T-cell (primary cell): Measurements from ENCODE around the gene NUDT8. TPM values are rescaled to one million over a fixed set of nuclear protein-coding genes. Genes with fewer than 3 reads are reported as not detected.

Experiments used
- ATAC-seq, 4 experiments: fragments of 200-7000 bp in 3 of 4; fragments of 150-1000 bp in 1 of 4; cut with Tn5 transposase; replicated peaks in 1 of 4; 1 replicate in 3 of 4; 2 replicates in 1 of 4; pipeline ENCODE4 v1.10.0; 2021; ENCODE audit warnings: moderate library complexity in 3 of 4, mild to moderate bottlenecking in 2 of 4, moderate number of reproducible peaks in 1 of 4
- CTCF ChIA-PET, 2 donors: fragments of 300-600 bp; sonication (Branson Sonifier 250); formaldehyde crosslinking; loops; one replicate each; lab custom pipeline; 2022; ENCODE audit warnings: antibody characterized with exemption in 2 of 2; lab: Charles Lee
- POLR2A ChIA-PET, 2 donors: fragments of 300-600 bp; sonication (Branson Sonifier 250); formaldehyde crosslinking; loops; one replicate each; lab custom pipeline; 2022; ENCODE audit warnings: antibody characterized with exemption in 2 of 2; lab: Charles Lee
- DNase-seq, 35 experiments: peaks; one replicate each; pipeline versions ENCODE4 v3.0.0 to v3.0.0-alpha.2; 2013 to 2023
- H3K27ac ChIP-seq: one replicate; pipeline ENCODE4 v1.5.1; 2013; ENCODE audit warnings: low read length
- H3K27me3 ChIP-seq, 2 experiments: replicated peaks in 1 of 2; 1 replicate in 1 of 2; 2 replicates in 1 of 2; pipeline versions ENCODE4 v1.6.1 to v1.7.0; 2013; ENCODE audit warnings: low read length in 1 of 2, mixed read lengths in 1 of 2; ENCODE audit not compliant: control insufficient read depth in 2 of 2, insufficient read depth in 2 of 2; ENCODE audit errors: extremely low read depth in 1 of 2
- H3K36me3 ChIP-seq, 2 donors: 1 replicate in 1 of 2; 2 replicates in 1 of 2; pipeline versions ENCODE4 v1.6.1 to v1.7.0; 2013; ENCODE audit warnings: low read length in 1 of 2; ENCODE audit not compliant: control insufficient read depth in 2 of 2, insufficient read depth in 1 of 2; ENCODE audit errors: extremely low read depth in 1 of 2
- H3K4me1 ChIP-seq, 2 experiments: 1 replicate in 1 of 2; 2 replicates in 1 of 2; pipeline versions ENCODE4 v1.6.1 to v1.7.0; 2013; ENCODE audit warnings: low read length in 2 of 2, mixed read lengths in 1 of 2; ENCODE audit not compliant: insufficient read depth in 2 of 2, control insufficient read depth in 1 of 2; ENCODE audit errors: extremely low read depth in 1 of 2
- H3K4me3 ChIP-seq, 2 donors: 1 replicate in 1 of 2; 2 replicates in 1 of 2; pipeline versions ENCODE4 v1.5.1 to v1.7.0; 2013; ENCODE audit warnings: mild to moderate bottlenecking in 2 of 2, low read length in 1 of 2, moderate library complexity in 1 of 2; ENCODE audit not compliant: control insufficient read depth in 1 of 2; ENCODE audit errors: extremely low read depth in 1 of 2
- H3K9me3 ChIP-seq: 2 replicates; pipeline ENCODE4 v1.7.0; 2013
- H3K27ac Mint-ChIP-seq, 2 donors: one replicate each; pipeline ENCODE4 v1.8.0; 2020 to 2021; ENCODE audit warnings: mild to moderate bottlenecking in 2 of 2, mixed read lengths in 2 of 2
- H3K27me3 Mint-ChIP-seq, 2 donors: one replicate each; pipeline ENCODE4 v1.8.0; 2021 to 2022; ENCODE audit warnings: mixed read lengths in 2 of 2
- H3K36me3 Mint-ChIP-seq: one replicate; pipeline ENCODE4 v1.8.0; 2021; ENCODE audit warnings: mixed read lengths
- H3K4me1 Mint-ChIP-seq, 3 donors: one replicate each; pipeline ENCODE4 v1.8.0; 2020 to 2022; ENCODE audit warnings: mixed read lengths in 3 of 3, mild to moderate bottlenecking in 1 of 3
- H3K4me3 Mint-ChIP-seq, 3 donors: one replicate each; pipeline ENCODE4 v1.8.0; 2020 to 2022; ENCODE audit warnings: mild to moderate bottlenecking in 3 of 3, mixed read lengths in 3 of 3, moderate library complexity in 3 of 3
- H3K9me3 Mint-ChIP-seq, 3 donors: one replicate each; pipeline ENCODE4 v1.8.0; 2020 to 2022; ENCODE audit warnings: mixed read lengths in 3 of 3
- WGBS: methylation state at CpG from one replicate; pipeline ENCODE4 v1.1.5; 2013; ENCODE audit warnings: missing lambda C conversion rate; ENCODE audit not compliant: insufficient coverage; 5-methylcytosine and 5-hydroxymethylcytosine counted together
- total RNA-seq, 35 experiments: library from RNA in 6 of 35; stranded (reverse) in 6 of 35; fragments of 120-200 nt in 1 of 35; gene quantifications; one replicate each; pipeline versions ENCODE4 v1.2.1 to v1.2.4 and lab custom pipeline; 2013 to 2026

The NUDT8 gene
- total RNA-seq, 5 donors from 2014 or later (not counting 1 experiment from before 2014, with no cell fraction given): 1.5 to 8.0 (median 4.5) TPM

GRCh38 chr11:67613960-67614715, 15.6 kb downstream of the NUDT8 start:
- Histone ChIP-seq H3K27ac (peak overlapping the region; percentile 100), H3K27me3 (peaks cover 0 to 9% of the 10 kb centered on the region in 2 experiments), H3K36me3 (peaks cover 11 to 39% of the 10 kb centered on the region in 2 donors), H3K4me1 (peaks cover 15 to 44% of the 10 kb centered on the region in 2 experiments), H3K9me3 (no peaks in the 10 kb centered on the region), H3K4me3 (peak overlapping the region in 1 of 2 donors; percentile 64)
- DNase-seq (peak; percentile 68 to 93 (median 84)), ATAC-seq (peak; percentile 91 to 96 (median 94))
- CTCF ChIA-PET: interaction anchor here in 1 of 2 donors (1.1 kb wide), 2 partner anchors 16 to 263 kb away, joined by 3 to 17 read pairs; partner anchors contain the start of gene NUDT8
- Mint-ChIP-seq H3K27me3 (no peaks in the 10 kb centered on the region), H3K27ac (peak overlapping the region; percentile 96 to 97), H3K9me3 (no peaks in the 10 kb centered on the region), H3K4me1 (peaks cover 15 to 39% (median 23%) of the 10 kb centered on the region in 3 donors), H3K36me3 (peaks cover 17% of the 10 kb centered on the region), H3K4me3 (peak overlapping the region; percentile 74 to 83 (median 76))
- POLR2A ChIA-PET: no interaction called here
- 9% methylated on average over 18 of the region's 23 CpGs for WGBS

GRCh38 chr11:67613313-67613959, 16.3 kb downstream of the NUDT8 start:
- CTCF ChIA-PET: interaction anchor here in 1 of 2 donors (0.5 to 1.1 kb wide), 3 partner anchors 16 to 1130 kb away, joined by 3 to 17 read pairs (median 7); partner anchors contain the start of gene NUDT8
- peaks cover 0 to 9% of the 10 kb centered on the region in 2 experiments for H3K27me3 ChIP-seq
- H3K4me3 ChIP-seq: peak overlapping the region in 1 of 2 donors; percentile 64
- Mint-ChIP-seq H3K27me3 (no peaks in the 10 kb centered on the region), H3K4me3 (peak overlapping the region; percentile 36 to 83 (median 76)), H3K36me3 (peaks cover 24% of the 10 kb centered on the region), H3K27ac (peak overlapping the region; percentile 96 to 97), H3K9me3 (no peaks in the 10 kb centered on the region), H3K4me1 (peaks cover 15 to 42% (median 24%) of the 10 kb centered on the region in 3 donors)
- peaks cover 14 to 46% of the 10 kb centered on the region in 2 donors for H3K36me3 ChIP-seq
- POLR2A ChIA-PET: interaction anchor here in 1 of 2 donors (0.5 kb wide), 1 partner anchor 39 kb away, joined by 4 read pairs; no protein-coding TSS in a partner anchor
- H3K27ac ChIP-seq: peak overlapping the region; percentile 100
- peaks cover 15 to 47% of the 10 kb centered on the region in 2 experiments for H3K4me1 ChIP-seq
- WGBS: 80% methylated on average over 12 of the region's 17 CpGs
- H3K9me3 ChIP-seq: no peaks in the 10 kb centered on the region
- DNase-seq (no peak), ATAC-seq (peak in 1 of 4 experiments; percentile 3)

GRCh38 chr11:67612751-67613150, 17.0 kb downstream of the NUDT8 start:
- Histone ChIP-seq H3K4me3 (no peak overlapping the region), H3K27me3 (peaks cover 0 to 9% of the 10 kb centered on the region in 2 experiments), H3K9me3 (no peaks in the 10 kb centered on the region), H3K4me1 (peaks cover 15 to 54% of the 10 kb centered on the region in 2 experiments), H3K27ac (peak overlapping the region; percentile 100), H3K36me3 (peaks cover 18 to 48% of the 10 kb centered on the region in 2 donors)
- H3K27me3 Mint-ChIP-seq: no peaks in the 10 kb centered on the region
- ATAC-seq: no peak
- H3K4me3 Mint-ChIP-seq: no peak overlapping the region
- 94% methylated on average over 13 of the region's 13 CpGs for WGBS
- H3K36me3 Mint-ChIP-seq: peaks cover 27% of the 10 kb centered on the region
- CTCF ChIA-PET: interaction anchor here in 1 of 2 donors (0.5 kb wide), 1 partner anchor 1131 kb away, joined by 7 read pairs; no protein-coding TSS in a partner anchor
- no peaks in the 10 kb centered on the region for H3K9me3 Mint-ChIP-seq
- no peak for DNase-seq
- POLR2A ChIA-PET: no interaction called here
- peaks cover 15 to 49% (median 28%) of the 10 kb centered on the region in 3 donors for H3K4me1 Mint-ChIP-seq
- peak overlapping the region; percentile 96 to 97 for H3K27ac Mint-ChIP-seq

GRCh38 chr11:67611704-67612587, 17.8 kb downstream of the NUDT8 start:
- Histone ChIP-seq H3K27me3 (peaks cover 0 to 9% of the 10 kb centered on the region in 2 experiments), H3K36me3 (peaks cover 18 to 48% of the 10 kb centered on the region in 2 donors), H3K9me3 (no peaks in the 10 kb centered on the region), H3K4me1 (peaks cover 20 to 62% of the 10 kb centered on the region in 2 experiments), H3K27ac (peak overlapping the region; percentile 100), H3K4me3 (no peak overlapping the region)
- WGBS: 92% methylated on average over 25 of the region's 37 CpGs
- Mint-ChIP-seq H3K36me3 (peaks cover 27% of the 10 kb centered on the region), H3K27me3 (no peaks in the 10 kb centered on the region), H3K9me3 (no peaks in the 10 kb centered on the region), H3K4me3 (no peak overlapping the region), H3K27ac (peak overlapping the region in 1 of 2 donors; percentile 39), H3K4me1 (peaks cover 17 to 50% (median 31%) of the 10 kb centered on the region in 3 donors)
- ATAC-seq: no peak
- DNase-seq: no peak
- POLR2A ChIA-PET: no interaction called here
- CTCF ChIA-PET: no interaction called here

GRCh38 chr11:67611165-67611564, 18.6 kb downstream of the NUDT8 start:
- Histone ChIP-seq H3K4me1 (peaks cover 22 to 59% of the 10 kb centered on the region in 2 experiments), H3K9me3 (no peaks in the 10 kb centered on the region), H3K27ac (no peak overlapping the region), H3K27me3 (peaks cover 0 to 5% of the 10 kb centered on the region in 2 experiments), H3K36me3 (peaks cover 18 to 48% of the 10 kb centered on the region in 2 donors), H3K4me3 (no peak overlapping the region)
- WGBS: 95% methylated on average over 13 of the region's 14 CpGs
- ChIA-PET POLR2A (no interaction called here), CTCF (no interaction called here)
- H3K36me3 Mint-ChIP-seq: peaks cover 27% of the 10 kb centered on the region
- no peak overlapping the region for H3K27ac Mint-ChIP-seq
- H3K9me3 Mint-ChIP-seq: no peaks in the 10 kb centered on the region
- no peaks in the 10 kb centered on the region for H3K27me3 Mint-ChIP-seq
- DNase-seq: no peak
- no peak overlapping the region for H3K4me3 Mint-ChIP-seq
- no peak for ATAC-seq
- H3K4me1 Mint-ChIP-seq: peaks cover 16 to 54% (median 36%) of the 10 kb centered on the region in 3 donors
